Peyer's patch (tissue), 4 donors: ENCODE measurements around the gene PGLYRP3. TPM values are rescaled to one million over a fixed set of nuclear protein-coding genes. Genes with fewer than 3 reads are reported as not detected.
A peak's percentile ranks its signal among the peaks of the same experiment; 100 is the strongest.

ENCODE experiments used
- DNase-seq, 3 donors: peaks; one replicate each; pipeline ENCODE4 v3.0.0-alpha.2; 2017 to 2019
- H3K27ac ChIP-seq, 4 donors: fragments of 200-600 bp; sonication (generic); one replicate each; pipeline ENCODE4 v1.5.1; 2016 to 2019
- H3K27me3 ChIP-seq, 2 donors: fragments of 200-600 bp; sonication (generic); one replicate each; pipeline ENCODE4 v1.5.1; 2019
- H3K36me3 ChIP-seq, 3 donors: fragments of 200-600 bp; sonication (generic); one replicate each; pipeline ENCODE4 v1.5.1; 2016 to 2019
- H3K4me1 ChIP-seq, 4 donors: fragments of 200-600 bp; sonication (generic); one replicate each; pipeline ENCODE4 v1.5.1; 2016 to 2019
- H3K4me3 ChIP-seq, 4 donors: fragments of 200-600 bp; sonication (generic); 1 replicate in 3 of 4; 2 replicates in 1 of 4; pipeline ENCODE4 v1.5.1; 2016 to 2019; ENCODE audit warnings: mild to moderate bottlenecking in 1 of 4
- H3K9me3 ChIP-seq, 4 donors: fragments of 200-600 bp; sonication (generic); one replicate each; pipeline ENCODE4 v1.5.1; 2016 to 2019; ENCODE audit warnings: mild to moderate bottlenecking in 1 of 4
- POLR2A ChIP-seq, 2 donors: fragments of 450-650 bp; IDR thresholded peaks; one replicate each; pipeline ENCODE4 v1.5.1; 2017; ENCODE audit warnings: antibody characterized with exemption in 2 of 2, mild to moderate bottlenecking in 2 of 2, moderate library complexity in 2 of 2
- total RNA-seq, 4 donors: library from RNA; depleted of rRNA; stranded (reverse); fragments of >200 nt; gene quantifications; one replicate each; pipeline ENCODE4 v1.1.0, GENCODE V29; 2016
- TF ChIP-seq, protein P1 (sequence below), 6 experiments: fragments of 450-650 bp in 4 of 6; fragments of 200-600 bp in 2 of 6; sonication (generic) in 1 of 6; IDR thresholded peaks; one replicate each; pipeline ENCODE4 v1.5.1; 2017 to 2019; ENCODE audit warnings: antibody characterized with exemption in 6 of 6, mild to moderate bottlenecking in 3 of 6, moderate library complexity in 1 of 6

The PGLYRP3 gene
- total RNA-seq, 4 donors from 2014 or later = not detected

DNA sequence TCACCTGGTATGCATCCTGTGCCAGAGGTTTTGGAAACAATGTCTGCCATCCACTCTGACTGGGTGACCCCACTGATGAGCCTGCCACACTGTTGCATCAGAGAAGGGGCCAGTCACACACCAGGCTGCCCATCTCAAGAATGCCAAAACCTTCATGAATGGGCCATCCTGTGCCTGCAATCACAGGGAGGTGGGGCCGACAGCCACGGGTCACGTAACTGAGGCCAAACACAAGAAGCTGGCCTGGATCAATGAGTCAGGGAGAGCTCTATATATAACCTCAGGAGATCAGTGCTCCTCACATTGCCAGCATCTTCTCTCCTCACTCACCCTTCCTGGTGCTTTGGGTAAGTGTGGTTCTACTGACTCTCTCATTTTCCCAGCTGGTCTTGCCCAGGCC, 53.4 kb downstream of the PGLYRP3 start, which contains the start of gene LORICRIN:
Gene LORICRIN, plus strand, starts transcription at position 301 of the 400 bp plus-strand sequence. CDS start 1,263 bp downstream, outside the sequence.
- peaks cover 0 to 19% (median 11%) of the 10 kb centered on the region in 4 donors for H3K4me1 ChIP-seq
- no peak within 1 kb of the TSS for H3K27ac ChIP-seq
- peak within 1 kb of the TSS in 1 of 4 donors; percentile 55 for H3K4me3 ChIP-seq
- DNase-seq = no peak
- TF ChIP-seq, protein P1, sequence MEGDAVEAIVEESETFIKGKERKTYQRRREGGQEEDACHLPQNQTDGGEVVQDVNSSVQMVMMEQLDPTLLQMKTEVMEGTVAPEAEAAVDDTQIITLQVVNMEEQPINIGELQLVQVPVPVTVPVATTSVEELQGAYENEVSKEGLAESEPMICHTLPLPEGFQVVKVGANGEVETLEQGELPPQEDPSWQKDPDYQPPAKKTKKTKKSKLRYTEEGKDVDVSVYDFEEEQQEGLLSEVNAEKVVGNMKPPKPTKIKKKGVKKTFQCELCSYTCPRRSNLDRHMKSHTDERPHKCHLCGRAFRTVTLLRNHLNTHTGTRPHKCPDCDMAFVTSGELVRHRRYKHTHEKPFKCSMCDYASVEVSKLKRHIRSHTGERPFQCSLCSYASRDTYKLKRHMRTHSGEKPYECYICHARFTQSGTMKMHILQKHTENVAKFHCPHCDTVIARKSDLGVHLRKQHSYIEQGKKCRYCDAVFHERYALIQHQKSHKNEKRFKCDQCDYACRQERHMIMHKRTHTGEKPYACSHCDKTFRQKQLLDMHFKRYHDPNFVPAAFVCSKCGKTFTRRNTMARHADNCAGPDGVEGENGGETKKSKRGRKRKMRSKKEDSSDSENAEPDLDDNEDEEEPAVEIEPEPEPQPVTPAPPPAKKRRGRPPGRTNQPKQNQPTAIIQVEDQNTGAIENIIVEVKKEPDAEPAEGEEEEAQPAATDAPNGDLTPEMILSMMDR (IDR thresholded peaks at IDR 0.05) = no peak
- no peak for TF ChIP-seq POLR2A (IDR thresholded peaks at IDR 0.05)
- H3K27me3 ChIP-seq = peaks cover 0 to 18% of the 10 kb centered on the region in 2 donors
- H3K9me3 ChIP-seq = no peaks in the 10 kb centered on the region
- H3K36me3 ChIP-seq = no peaks in the 10 kb centered on the region

DNA sequence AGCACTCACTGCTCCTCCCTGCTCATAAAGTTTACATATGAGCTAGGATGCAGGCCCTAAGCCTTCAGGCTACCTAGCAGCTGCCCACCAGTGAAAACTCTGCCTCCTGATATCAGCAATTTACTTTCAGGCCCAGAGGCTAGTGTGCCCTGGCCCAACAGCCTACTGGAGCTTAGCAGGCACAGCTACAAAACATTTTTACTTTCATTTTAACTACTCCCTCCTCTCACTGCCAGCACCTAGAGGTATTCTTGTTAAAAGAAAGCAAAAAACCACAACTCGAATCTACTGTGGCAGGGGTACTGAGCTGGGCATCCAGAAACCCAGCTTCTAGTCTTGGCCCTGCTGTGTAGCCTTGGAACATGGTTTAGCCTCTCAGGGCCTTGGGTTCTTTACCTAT, 59.1 kb downstream of the PGLYRP3 start:
- Histone ChIP-seq H3K36me3 (no peaks in the 10 kb centered on the region), H3K4me1 (no peaks in the 10 kb centered on the region), H3K27ac (no peak overlapping the region), H3K27me3 (no peaks in the 10 kb centered on the region), H3K9me3 (no peaks in the 10 kb centered on the region), H3K4me3 (no peak overlapping the region)
- TF ChIP-seq, protein P1 (IDR thresholded peaks at IDR 0.05) = no peak
- no peak for TF ChIP-seq POLR2A (IDR thresholded peaks at IDR 0.05)
- no peak for DNase-seq

DNA sequence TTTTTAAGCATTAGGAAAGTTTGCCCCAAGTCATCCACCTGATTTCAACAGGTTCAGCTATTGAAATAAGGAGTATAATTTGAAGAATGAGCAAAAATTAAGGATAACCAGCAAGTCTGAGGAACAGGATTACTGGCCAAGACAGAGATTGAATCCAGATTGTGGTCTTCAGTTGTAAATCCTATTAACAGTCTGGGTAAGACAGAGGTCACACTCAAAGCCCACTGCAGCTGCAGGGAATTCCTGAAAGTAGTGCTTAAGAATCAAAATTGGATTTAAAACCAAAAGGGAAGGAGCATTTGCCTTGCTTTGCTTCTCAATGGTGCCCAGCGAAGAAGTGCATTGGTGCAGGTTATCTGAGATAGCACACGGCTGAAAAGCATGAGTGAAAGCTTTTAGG, 59.7 kb downstream of the PGLYRP3 start:
- Histone ChIP-seq H3K4me3 (no peak overlapping the region), H3K9me3 (no peaks in the 10 kb centered on the region), H3K36me3 (no peaks in the 10 kb centered on the region), H3K27ac (no peak overlapping the region), H3K27me3 (no peaks in the 10 kb centered on the region), H3K4me1 (no peaks in the 10 kb centered on the region)
- DNase-seq = no peak
- TF ChIP-seq, protein P1 (IDR thresholded peaks at IDR 0.05) = no peak
- TF ChIP-seq POLR2A (IDR thresholded peaks at IDR 0.05) = no peak

DNA sequence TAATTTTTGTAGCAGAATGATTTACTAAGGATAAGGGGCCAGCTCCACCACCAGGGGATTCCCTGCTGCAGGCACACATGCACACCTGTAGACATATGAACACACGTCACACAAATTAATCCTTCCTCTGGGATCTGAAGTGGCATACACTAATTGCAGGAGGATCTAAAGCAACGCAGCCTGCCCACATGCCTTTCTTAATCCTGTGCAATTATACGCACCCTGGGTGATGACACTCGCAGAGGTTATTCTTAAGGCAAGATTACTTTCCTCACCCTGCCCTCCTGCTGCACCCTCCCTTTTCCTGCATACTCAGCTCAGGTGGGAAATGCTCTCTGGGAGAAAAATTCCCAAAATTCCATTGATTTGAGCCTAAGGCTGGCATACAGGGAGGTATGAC, 60.8 kb downstream of the PGLYRP3 start:
- TF ChIP-seq POLR2A (IDR thresholded peaks at IDR 0.05) = no peak
- TF ChIP-seq, protein P1 (IDR thresholded peaks at IDR 0.05) = no peak
- Histone ChIP-seq H3K9me3 (no peaks in the 10 kb centered on the region), H3K36me3 (no peaks in the 10 kb centered on the region), H3K27me3 (no peaks in the 10 kb centered on the region), H3K4me1 (no peaks in the 10 kb centered on the region), H3K27ac (no peak overlapping the region), H3K4me3 (no peak overlapping the region)
- DNase-seq = no peak

DNA sequence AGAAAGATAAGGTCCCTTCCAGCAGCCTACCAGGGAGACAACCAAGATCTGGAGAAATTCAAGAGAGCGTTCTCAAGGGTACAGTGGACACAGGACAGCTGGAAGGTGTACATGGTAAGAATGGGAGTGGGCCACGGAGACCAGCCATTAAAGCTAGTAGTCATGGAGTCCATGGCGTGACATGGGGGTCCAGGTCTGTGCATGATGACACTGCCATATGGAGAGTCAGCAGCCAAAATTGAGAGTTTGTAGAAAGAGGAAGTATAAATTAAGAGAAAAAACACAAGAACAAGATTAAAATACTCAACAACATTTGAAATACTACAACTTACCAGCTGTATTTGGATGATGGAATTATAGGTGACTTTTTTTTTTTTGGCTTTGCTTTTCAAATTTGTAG, 61.2 kb downstream of the PGLYRP3 start:
- H3K4me1 ChIP-seq = no peaks in the 10 kb centered on the region
- no peak for TF ChIP-seq POLR2A (IDR thresholded peaks at IDR 0.05)
- TF ChIP-seq, protein P1 (IDR thresholded peaks at IDR 0.05) = no peak
- H3K27me3 ChIP-seq = no peaks in the 10 kb centered on the region
- H3K9me3 ChIP-seq = no peaks in the 10 kb centered on the region
- no peak overlapping the region for H3K4me3 ChIP-seq
- H3K27ac ChIP-seq = no peak overlapping the region
- DNase-seq = no peak
- no peaks in the 10 kb centered on the region for H3K36me3 ChIP-seq

DNA sequence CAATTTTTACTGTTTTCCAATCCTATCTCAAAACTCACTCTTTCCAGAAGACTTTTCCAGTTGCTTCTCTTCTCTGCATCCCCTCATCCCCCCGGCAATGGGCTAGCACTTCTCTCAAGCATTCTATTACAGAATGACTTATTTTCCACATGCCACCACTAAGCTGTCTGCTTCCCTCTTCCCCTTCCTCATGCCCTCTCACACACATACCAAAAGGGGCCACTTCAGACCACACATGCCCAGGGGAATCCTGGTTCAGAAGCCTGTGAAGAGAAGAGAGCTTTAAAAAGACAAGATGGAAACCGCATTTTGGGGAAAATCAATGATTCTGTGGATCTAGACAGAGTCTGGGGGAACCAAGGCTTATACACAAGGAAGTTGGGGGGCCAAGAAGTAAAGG, 61.7 kb downstream of the PGLYRP3 start:
- Histone ChIP-seq H3K27me3 (no peaks in the 10 kb centered on the region), H3K4me1 (no peaks in the 10 kb centered on the region), H3K4me3 (no peak overlapping the region), H3K36me3 (no peaks in the 10 kb centered on the region), H3K27ac (no peak overlapping the region), H3K9me3 (no peaks in the 10 kb centered on the region)
- no peak for DNase-seq
- no peak for TF ChIP-seq POLR2A (IDR thresholded peaks at IDR 0.05)
- TF ChIP-seq, protein P1 (IDR thresholded peaks at IDR 0.05) = no peak
